HepG2 (cell line): Measurements from ENCODE around the gene IFIH1. TPM values are rescaled to one million over a fixed set of nuclear protein-coding genes. Genes with fewer than 3 reads are reported as not detected.

Experiments
- ATAC-seq: fragments of 200-7000 bp; cut with Tn5 transposase; 3 replicates; pipeline ENCODE4 v1.9.1; 2020; ENCODE audit warnings: mild to moderate bottlenecking, moderate library complexity
- BruUV-seq: library from RNA; stranded (reverse); fragments of 400-500 nt; replicated peaks from 2 replicates; lab custom pipeline; 2021; lab: Mats Ljungman, UMichigan
- CTCF ChIA-PET: fragments of 300-600 bp; formaldehyde crosslinking; extraction: SDS; loops from one replicate; lab custom pipeline; 2021; ENCODE audit warnings: low total read pairs, inconsistent platforms, low intra/inter-chr PET ratio; lab: Yijun Ruan, JAX
- POLR2A ChIA-PET: fragments of 350-600 bp; sonication (Branson Sonifier 250); formaldehyde crosslinking; loops from one replicate; lab custom pipeline; 2020; ENCODE audit warnings: antibody characterized with exemption, inconsistent platforms; lab: Yijun Ruan, JAX
- DNase-seq: peaks from one replicate; pipeline ENCODE4 v3.0.0-alpha.2; 2015; ENCODE audit warnings: low spot score
- FAIRE-seq: peaks from 3 replicates; lab custom pipeline; 2011; peaks lifted over from hg19 to GRCh38; lab: Jason Lieb, UNC
- H2AFZ ChIP-seq: one replicate; pipeline ENCODE4 v1.6.1; 2011; ENCODE audit warnings: low read length, inconsistent platforms
- H3K27ac ChIP-seq: fragments of 300-600 bp; 3 replicates; pipeline ENCODE4 v1.8.0; 2011; ENCODE audit warnings: mixed run types, mild to moderate bottlenecking, mixed read lengths, low read length, inconsistent platforms; ENCODE audit not compliant: insufficient read depth; ENCODE audit errors: extremely low read length
- H3K27me3 ChIP-seq, 2 experiments: fragments of 200-600 bp in 1 of 2; 2 replicates in 1 of 2; 3 replicates in 1 of 2; pipeline versions ENCODE4 v1.6.0 to v1.8.0; 2011; ENCODE audit warnings: low read length in 2 of 2, mild to moderate bottlenecking in 2 of 2, moderate library complexity in 2 of 2, inconsistent platforms in 1 of 2; ENCODE audit not compliant: insufficient read depth in 2 of 2, control insufficient read depth in 1 of 2
- H3K36me3 ChIP-seq, 2 experiments: fragments of 200-600 bp in 1 of 2; replicated peaks in 1 of 2; 2 replicates in 1 of 2; 3 replicates in 1 of 2; pipeline versions ENCODE4 v1.5.1 to v1.8.0; 2011; ENCODE audit warnings: low read length in 2 of 2, inconsistent platforms in 1 of 2; ENCODE audit not compliant: insufficient read depth in 2 of 2, control insufficient read depth in 1 of 2
- H3K4me1 ChIP-seq: 2 replicates; pipeline ENCODE4 v1.5.1; 2012; ENCODE audit warnings: low read length, inconsistent platforms; ENCODE audit not compliant: insufficient read depth
- H3K4me2 ChIP-seq: 2 replicates; pipeline ENCODE4 v1.6.0; 2011; ENCODE audit warnings: low read depth, low read length, inconsistent platforms
- H3K4me3 ChIP-seq, 3 experiments: fragments of 200-600 bp in 1 of 3; sonication (generic), shearing (Covaris generic) in 1 of 3; replicated peaks in 1 of 3; 2 replicates each; pipeline ENCODE4 v1.5.1; 2011 to 2016; ENCODE audit warnings: low read length in 3 of 3, inconsistent platforms in 2 of 3, low read depth in 2 of 3, mild to moderate bottlenecking in 2 of 3, control low read depth in 1 of 3, mixed read lengths in 1 of 3; ENCODE audit not compliant: insufficient read depth in 1 of 3
- H3K79me2 ChIP-seq: one replicate; pipeline ENCODE4 v1.6.1; 2011; ENCODE audit warnings: low read length, inconsistent platforms; ENCODE audit not compliant: insufficient read depth
- H3K9ac ChIP-seq: 2 replicates; pipeline ENCODE4 v1.6.0; 2011; ENCODE audit warnings: mild to moderate bottlenecking, low read depth, low read length, inconsistent platforms; ENCODE audit not compliant: insufficient read depth
- H3K9me3 ChIP-seq: 2 replicates; pipeline ENCODE4 v1.5.1; 2012; ENCODE audit warnings: mild to moderate bottlenecking, low read length
- H4K20me1 ChIP-seq: 2 replicates; pipeline ENCODE4 v1.6.0; 2011; ENCODE audit warnings: inconsistent platforms, mild to moderate bottlenecking, low read length, moderate library complexity; ENCODE audit not compliant: insufficient read depth
- ARNTL ChIP-seq: sonication (generic); formaldehyde crosslinking; IDR thresholded peaks from 2 replicates; pipeline ENCODE4 v1.4.0; 2020; ENCODE audit warnings: mild to moderate bottlenecking, missing genetic modification reagents
- BRCA1 ChIP-seq: sonication (generic); formaldehyde crosslinking; IDR thresholded peaks from 2 replicates; pipeline ENCODE4 v1.4.0; 2020; ENCODE audit warnings: missing genetic modification reagents
- DPF2 ChIP-seq: sonication (generic); formaldehyde crosslinking; IDR thresholded peaks from 2 replicates; pipeline ENCODE4 v1.4.0; 2020; ENCODE audit warnings: mild to moderate bottlenecking, low read depth, missing genetic modification reagents, borderline replicate concordance
- EED ChIP-seq: sonication (generic); formaldehyde crosslinking; IDR thresholded peaks from 2 replicates; pipeline ENCODE4 v1.5.0; 2020; ENCODE audit warnings: mild to moderate bottlenecking, missing genetic modification reagents
- KLF11 ChIP-seq: IDR thresholded peaks from 2 replicates; pipeline ENCODE4 v1.6.1; 2016; ENCODE audit warnings: missing compliant biosample characterization
- NAIF1 ChIP-seq: sonication (generic); formaldehyde crosslinking; IDR thresholded peaks from 2 replicates; pipeline ENCODE4 v1.5.0; 2020; ENCODE audit warnings: mild to moderate bottlenecking, missing genetic modification reagents, borderline replicate concordance
- NFYB ChIP-seq: sonication (generic); formaldehyde crosslinking; IDR thresholded peaks from 2 replicates; pipeline ENCODE4 v1.4.0; 2020; ENCODE audit warnings: missing genetic modification reagents
- STAT6 ChIP-seq: sonication (generic); formaldehyde crosslinking; IDR thresholded peaks from 2 replicates; pipeline ENCODE4 v1.4.0; 2020; ENCODE audit warnings: missing genetic modification reagents, mild to moderate bottlenecking, borderline replicate concordance
- TIGD3 ChIP-seq: sonication (generic); formaldehyde crosslinking; IDR thresholded peaks from 2 replicates; pipeline ENCODE4 v1.5.1; 2020; ENCODE audit warnings: mild to moderate bottlenecking, missing genetic modification reagents, borderline replicate concordance
- ZBTB39 ChIP-seq: sonication (generic); formaldehyde crosslinking; IDR thresholded peaks from 2 replicates; pipeline ENCODE4 v1.5.0; 2020; ENCODE audit warnings: missing genetic modification reagents
- ZNF275 ChIP-seq: sonication (generic); formaldehyde crosslinking; IDR thresholded peaks from 2 replicates; pipeline ENCODE4 v1.8.0; 2022; ENCODE audit warnings: missing genetic modification reagents, mild to moderate bottlenecking, inconsistent platforms, borderline replicate concordance
- WGBS: methylation state at CpG from one replicate; pipeline ENCODE4 v1.1.6; 2017; ENCODE audit warnings: low lambda C conversion rate; 5-methylcytosine and 5-hydroxymethylcytosine counted together
- in situ Hi-C: cut with HindIII; loops from 2 replicates; pipeline ENCODE4 v1.10.0; 2017; ENCODE audit warnings: low pct_unique_long_range_greater_than_20kb; ENCODE audit not compliant: extremely low pct_ligation_motif_present
- intact Hi-C: fragments of 100-400 bp; cut with micrococcal nuclease; formaldehyde crosslinking; loops from one replicate; pipeline ENCODE4 v1.10.0; 2022; ENCODE audit not compliant: unreplicated experiment
- polyA plus RNA-seq, 8 experiments: library from polyadenylated mRNA; depleted of rRNA in 3 of 8; stranded (reverse) in 7 of 8; unstranded in 1 of 8; fragments of >200 nt; fragmentation: Illumina TruSeq in 4 of 8; extraction: Trizol in 4 of 8; gene quantifications; 2 replicates each; pipeline versions ENCODE4 v1.2.1 to v1.2.3, GENCODE V29; 2011 to 2016; ENCODE audit warnings: low read depth in 4 of 8, missing spikeins in 1 of 8, mixed read lengths in 1 of 8; ENCODE audit not compliant: insufficient read depth in 1 of 8
- total RNA-seq, 5 experiments: library from RNA; depleted of rRNA; stranded (reverse); fragments of >200 nt; fragmentation: Illumina TruSeq; extraction: Trizol; gene quantifications; 2 replicates each; pipeline ENCODE4 v1.2.3, GENCODE V29; 2016; ENCODE audit warnings: low read depth in 1 of 5

IFIH1 gene
- total and polyA plus RNA-seq, 2 of the 13 experiments (the other 11 are each of a cell fraction or from before 2014, with no cell fraction given) = 1.5 to 11.5 TPM

GRCh38 chr2:162291748-162292147 lies 26.7 kb downstream of the IFIH1 start:
- Histone ChIP-seq H4K20me1 (no peaks in the 10 kb centered on the region), H2AFZ (no peak overlapping the region), H3K9ac (no peak overlapping the region), H3K4me3 (no peak overlapping the region; a peak in 1 of 6 replicates), H3K4me1 (no peaks in the 10 kb centered on the region), H3K27ac (no peak overlapping the region), H3K4me2 (no peak overlapping the region), H3K79me2 (no peaks in the 10 kb centered on the region), H3K27me3 (no peaks in the 10 kb centered on the region), H3K9me3 (no peaks in the 10 kb centered on the region), H3K36me3 (no peaks in the 10 kb centered on the region)
- BruUV-seq = no TSS peak
- no peak for ATAC-seq
- no peak for TF ChIP-seq NAIF1 (CRISPR knock-in tag)
- no peak for TF ChIP-seq ARNTL (CRISPR knock-in tag)
- TF ChIP-seq ZBTB39 = no peak
- TF ChIP-seq TIGD3 (CRISPR knock-in tag) = no peak
- no peak for TF ChIP-seq KLF11
- TF ChIP-seq ZNF275 (CRISPR knock-in tag) = no peak
- TF ChIP-seq EED (CRISPR knock-in tag) = no peak
- TF ChIP-seq BRCA1 (CRISPR knock-in tag) = no peak
- no peak for TF ChIP-seq NFYB (CRISPR knock-in tag)
- no peak for TF ChIP-seq DPF2 (CRISPR knock-in tag)
- no peak for TF ChIP-seq STAT6 (CRISPR knock-in tag)
- in situ Hi-C loops = loop anchor here (25.0 kb wide), 1 partner anchor 704 kb away; no protein-coding TSS in a partner anchor
- ChIA-PET CTCF (no interaction called here), POLR2A (no interaction called here)
- intact Hi-C loops = no loop called here
- FAIRE-seq = no peak
- DNase-seq = no peak
- 75% methylated on average over 3 of the region's 3 CpGs for WGBS
